Lower lobe of right lung (tissue), 2 donors: Measurements from ENCODE around the gene PITPNM3. TPM values are rescaled to one million over a fixed set of nuclear protein-coding genes. Genes with fewer than 3 reads are reported as not detected.
A peak's percentile ranks its signal among the peaks of the same experiment; 100 is the strongest.

Experiments
- ATAC-seq, 2 donors: fragments of 200-7000 bp; cut with Tn5 transposase; one replicate each; pipeline ENCODE4 v1.9.1; 2020 to 2022; ENCODE audit warnings: mild to moderate bottlenecking in 2 of 2, moderate library complexity in 2 of 2
- DNase-seq: peaks from one replicate; pipeline ENCODE4 v3.0.0-alpha.2; 2020
- H3K27ac ChIP-seq: fragments of 200-600 bp; one replicate; pipeline ENCODE4 v1.8.0; 2022
- H3K27me3 ChIP-seq: fragments of 200-600 bp; one replicate; pipeline ENCODE4 v1.8.0; 2022; ENCODE audit warnings: low read depth
- H3K36me3 ChIP-seq: fragments of 200-600 bp; one replicate; pipeline ENCODE4 v1.8.0; 2022; ENCODE audit warnings: mild to moderate bottlenecking
- H3K4me1 ChIP-seq: fragments of 200-600 bp; one replicate; pipeline ENCODE4 v1.8.0; 2022
- H3K4me3 ChIP-seq: fragments of 200-600 bp; one replicate; pipeline ENCODE4 v1.8.0; 2022; ENCODE audit warnings: mild to moderate bottlenecking
- H3K9me3 ChIP-seq: fragments of 200-600 bp; one replicate; pipeline ENCODE4 v1.8.0; 2022
- intact Hi-C: fragments of 100-400 bp; cut with DNase I; formaldehyde crosslinking; loops from one replicate; pipeline ENCODE4 v1.11.0; 2022
- total RNA-seq: library from RNA; stranded (reverse); fragmentation: NEBNext Ultra II Directional; extraction: Animal tissue kit (Norgen Biotek cat#: 25700); gene quantifications from one replicate; pipeline ENCODE4 v1.2.1, GENCODE V29; 2021
- TF ChIP-seq, protein P1 (sequence below): fragments of 200-600 bp; IDR thresholded peaks from one replicate; pipeline ENCODE4 v1.8.0; 2022; ENCODE audit warnings: antibody characterized with exemption, mild to moderate bottlenecking
- donor health status: DM: no; HTN: yes; CAD: no; lungs with severe emphysema.

Gene PITPNM3
- total RNA-seq, 1 donor from 2014 or later: 12.3 TPM

DNA sequence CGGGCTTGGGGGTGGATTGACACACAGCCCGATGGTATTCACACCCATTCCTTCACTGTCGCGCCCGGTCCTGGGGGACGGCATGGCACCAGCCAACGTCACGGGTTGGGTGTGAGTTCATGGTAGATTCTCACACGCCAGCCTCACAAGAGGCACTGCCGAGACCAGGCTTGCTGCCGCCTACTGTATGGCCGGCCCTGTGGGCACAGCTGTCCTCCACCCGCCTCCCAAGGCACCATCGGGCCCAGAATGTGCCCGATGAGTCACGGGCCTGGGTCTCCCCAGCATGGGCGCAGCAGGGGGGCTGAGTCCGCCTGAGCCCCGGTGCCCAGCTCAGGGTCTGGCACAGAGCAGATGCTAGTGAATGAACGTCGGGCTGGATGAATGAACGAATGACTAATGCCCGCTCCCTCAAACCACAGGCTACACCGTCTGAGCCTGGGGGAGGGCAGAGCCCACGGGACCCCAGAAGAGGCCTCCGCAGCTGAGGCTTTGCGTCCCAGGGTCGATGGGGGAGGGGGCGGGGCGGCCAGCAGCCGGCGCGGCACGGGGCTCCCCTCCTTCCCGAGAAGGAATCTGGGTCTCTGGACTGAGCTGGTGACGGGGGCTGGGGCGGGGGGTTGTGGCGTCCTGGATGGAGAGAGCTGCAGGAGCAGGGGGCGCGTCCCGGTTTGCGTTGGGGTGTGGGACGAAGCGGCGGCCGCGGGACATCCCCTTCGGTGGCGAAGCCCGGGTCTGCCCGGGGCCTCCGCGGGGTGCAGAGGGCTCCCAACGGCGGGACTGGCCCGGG lies 829 bp downstream of the PITPNM3 start:
- Histone ChIP-seq H3K27ac (peak overlapping the region; percentile 62), H3K9me3 (no peaks in the 10 kb centered on the region), H3K27me3 (peaks cover 20% of the 10 kb centered on the region), H3K36me3 (no peaks in the 10 kb centered on the region), H3K4me1 (peaks cover 42% of the 10 kb centered on the region), H3K4me3 (peak overlapping the region; percentile 65)
- TF ChIP-seq, protein P1, sequence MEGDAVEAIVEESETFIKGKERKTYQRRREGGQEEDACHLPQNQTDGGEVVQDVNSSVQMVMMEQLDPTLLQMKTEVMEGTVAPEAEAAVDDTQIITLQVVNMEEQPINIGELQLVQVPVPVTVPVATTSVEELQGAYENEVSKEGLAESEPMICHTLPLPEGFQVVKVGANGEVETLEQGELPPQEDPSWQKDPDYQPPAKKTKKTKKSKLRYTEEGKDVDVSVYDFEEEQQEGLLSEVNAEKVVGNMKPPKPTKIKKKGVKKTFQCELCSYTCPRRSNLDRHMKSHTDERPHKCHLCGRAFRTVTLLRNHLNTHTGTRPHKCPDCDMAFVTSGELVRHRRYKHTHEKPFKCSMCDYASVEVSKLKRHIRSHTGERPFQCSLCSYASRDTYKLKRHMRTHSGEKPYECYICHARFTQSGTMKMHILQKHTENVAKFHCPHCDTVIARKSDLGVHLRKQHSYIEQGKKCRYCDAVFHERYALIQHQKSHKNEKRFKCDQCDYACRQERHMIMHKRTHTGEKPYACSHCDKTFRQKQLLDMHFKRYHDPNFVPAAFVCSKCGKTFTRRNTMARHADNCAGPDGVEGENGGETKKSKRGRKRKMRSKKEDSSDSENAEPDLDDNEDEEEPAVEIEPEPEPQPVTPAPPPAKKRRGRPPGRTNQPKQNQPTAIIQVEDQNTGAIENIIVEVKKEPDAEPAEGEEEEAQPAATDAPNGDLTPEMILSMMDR: no peak
- ATAC-seq (peak; percentile 36 to 61), DNase-seq (peak; percentile 62)
- intact Hi-C loops: no loop called here

DNA sequence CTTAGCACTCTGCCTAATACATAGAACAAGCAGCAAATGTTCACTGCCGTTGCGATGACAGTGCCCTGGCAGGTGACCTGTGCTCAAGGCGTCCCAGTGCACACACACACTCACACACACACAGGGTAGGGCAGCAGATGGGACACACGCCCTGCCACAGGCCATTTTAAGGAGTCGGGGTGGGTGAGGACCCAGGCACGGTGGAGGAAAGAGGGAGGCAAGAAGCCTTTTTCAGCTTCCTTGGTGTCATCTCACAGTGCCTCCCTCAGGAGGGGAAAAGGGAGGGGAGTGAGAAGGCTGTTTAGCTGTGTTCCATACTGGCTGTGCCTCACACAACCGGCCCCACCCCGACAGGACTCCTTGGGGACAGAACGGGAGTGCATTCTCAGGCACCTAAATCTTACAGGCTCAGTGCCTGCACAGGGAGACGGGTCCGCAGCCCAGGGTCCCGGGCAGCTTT lies 1.5 kb downstream of the PITPNM3 start:
- TF ChIP-seq, protein P1: no peak
- peaks cover 42% of the 10 kb centered on the region for H3K4me1 ChIP-seq
- H3K9me3 ChIP-seq: no peaks in the 10 kb centered on the region
- no peaks in the 10 kb centered on the region for H3K36me3 ChIP-seq
- H3K27me3 ChIP-seq: peaks cover 20% of the 10 kb centered on the region
- DNase-seq: no peak
- intact Hi-C loops: no loop called here
- peak overlapping the region; percentile 62 for H3K27ac ChIP-seq
- peak; percentile 1 to 2 for ATAC-seq
- peak overlapping the region; percentile 65 for H3K4me3 ChIP-seq

- TF ChIP-seq, protein P1: no peak
- ATAC-seq (no peak), DNase-seq (no peak)
- no peaks in the 10 kb centered on the region for H3K9me3 ChIP-seq
- peak overlapping the region; percentile 62 for H3K27ac ChIP-seq
- H3K4me1 ChIP-seq: peaks cover 41% of the 10 kb centered on the region
- H3K4me3 ChIP-seq: no peak overlapping the region
- H3K36me3 ChIP-seq: no peaks in the 10 kb centered on the region
- peaks cover 20% of the 10 kb centered on the region for H3K27me3 ChIP-seq
- intact Hi-C loops: no loop called here
These were observed 2.0 kb downstream of the PITPNM3 start for GRCh38 chr17:6554342-6554741.

GRCh38 chr17:6551869-6552531 lies 4.4 kb downstream of the PITPNM3 start:
- H3K36me3 ChIP-seq: no peaks in the 10 kb centered on the region
- peak overlapping the region; percentile 73 for H3K27ac ChIP-seq
- H3K9me3 ChIP-seq: no peaks in the 10 kb centered on the region
- H3K4me1 ChIP-seq: peaks cover 40% of the 10 kb centered on the region
- no peak overlapping the region for H3K4me3 ChIP-seq
- DNase-seq (peak; percentile 87), ATAC-seq (peak; percentile 68 to 78)
- peaks cover 20% of the 10 kb centered on the region for H3K27me3 ChIP-seq
- TF ChIP-seq, protein P1: no peak
- intact Hi-C loops: no loop called here

DNA sequence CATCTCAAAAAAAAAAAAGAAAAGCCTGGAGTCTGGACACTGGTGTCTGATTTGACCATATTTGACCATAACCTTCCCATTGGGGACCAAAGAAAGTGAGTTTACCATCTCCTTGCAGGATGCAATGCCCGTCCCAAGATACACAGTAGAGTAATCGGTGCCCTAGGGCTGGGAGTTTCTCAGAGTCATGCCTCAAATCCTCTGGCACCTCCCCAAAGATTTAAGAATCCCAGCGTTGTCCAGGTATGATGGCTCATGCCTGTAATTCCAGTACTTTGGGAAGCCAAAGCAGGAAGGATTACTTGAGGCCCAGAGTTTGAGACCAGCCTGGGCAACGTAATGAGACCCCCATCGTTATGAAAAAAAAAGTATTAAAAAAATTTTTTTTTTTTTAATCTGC lies 5.0 kb downstream of the PITPNM3 start:
- no peaks in the 10 kb centered on the region for H3K9me3 ChIP-seq
- no peak overlapping the region for H3K4me3 ChIP-seq
- peaks cover 37% of the 10 kb centered on the region for H3K4me1 ChIP-seq
- TF ChIP-seq, protein P1: no peak
- peak overlapping the region; percentile 73 for H3K27ac ChIP-seq
- ATAC-seq: no peak
- intact Hi-C loops: no loop called here
- no peaks in the 10 kb centered on the region for H3K36me3 ChIP-seq
- H3K27me3 ChIP-seq: peaks cover 20% of the 10 kb centered on the region
- DNase-seq: no peak
